22Rv1 (cell line): ENCODE measurements around the gene PRXL2B.

Experiments
- ZFX ChIP-seq: fragments of 450-650 bp; IDR thresholded peaks from 2 replicates; pipeline ENCODE4 v1.6.1; 2017; ENCODE audit warnings: antibody characterized with exemption, borderline replicate concordance
- TF ChIP-seq, protein P1 (sequence below): fragments of 450-650 bp; IDR thresholded peaks from 2 replicates; pipeline ENCODE4 v1.5.1; 2017; ENCODE audit warnings: mild to moderate bottlenecking

DNA sequence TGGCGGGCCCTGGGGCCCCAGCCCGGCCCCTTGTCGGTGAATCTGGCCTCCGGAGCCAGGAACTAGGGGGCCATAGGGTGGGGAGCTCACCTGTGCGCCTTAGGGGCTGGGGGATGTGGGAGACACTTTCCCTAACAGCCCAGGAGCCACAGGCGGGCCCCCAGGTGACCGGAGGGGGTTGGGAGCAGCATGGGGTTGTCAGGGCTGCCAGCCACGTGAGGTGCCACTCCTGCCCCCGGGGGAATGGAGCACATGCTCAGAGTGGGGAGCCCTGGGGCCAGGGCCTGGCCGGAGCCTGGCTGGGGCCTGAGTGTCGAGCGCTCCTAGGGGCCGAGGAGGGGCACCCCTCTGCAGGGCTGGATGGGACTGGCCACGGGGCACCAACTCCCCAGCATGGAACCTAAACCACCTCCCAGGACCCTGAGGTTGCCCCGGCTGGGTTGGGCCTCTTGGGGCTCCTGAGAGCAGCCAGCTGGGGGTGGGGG lies 19.9 kb downstream of the PRXL2B start:
- TF ChIP-seq, protein P1, sequence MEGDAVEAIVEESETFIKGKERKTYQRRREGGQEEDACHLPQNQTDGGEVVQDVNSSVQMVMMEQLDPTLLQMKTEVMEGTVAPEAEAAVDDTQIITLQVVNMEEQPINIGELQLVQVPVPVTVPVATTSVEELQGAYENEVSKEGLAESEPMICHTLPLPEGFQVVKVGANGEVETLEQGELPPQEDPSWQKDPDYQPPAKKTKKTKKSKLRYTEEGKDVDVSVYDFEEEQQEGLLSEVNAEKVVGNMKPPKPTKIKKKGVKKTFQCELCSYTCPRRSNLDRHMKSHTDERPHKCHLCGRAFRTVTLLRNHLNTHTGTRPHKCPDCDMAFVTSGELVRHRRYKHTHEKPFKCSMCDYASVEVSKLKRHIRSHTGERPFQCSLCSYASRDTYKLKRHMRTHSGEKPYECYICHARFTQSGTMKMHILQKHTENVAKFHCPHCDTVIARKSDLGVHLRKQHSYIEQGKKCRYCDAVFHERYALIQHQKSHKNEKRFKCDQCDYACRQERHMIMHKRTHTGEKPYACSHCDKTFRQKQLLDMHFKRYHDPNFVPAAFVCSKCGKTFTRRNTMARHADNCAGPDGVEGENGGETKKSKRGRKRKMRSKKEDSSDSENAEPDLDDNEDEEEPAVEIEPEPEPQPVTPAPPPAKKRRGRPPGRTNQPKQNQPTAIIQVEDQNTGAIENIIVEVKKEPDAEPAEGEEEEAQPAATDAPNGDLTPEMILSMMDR, result no peak
- TF ChIP-seq ZFX, result no peak
